ENCODE results near the gene AKAP13.

DNA sequence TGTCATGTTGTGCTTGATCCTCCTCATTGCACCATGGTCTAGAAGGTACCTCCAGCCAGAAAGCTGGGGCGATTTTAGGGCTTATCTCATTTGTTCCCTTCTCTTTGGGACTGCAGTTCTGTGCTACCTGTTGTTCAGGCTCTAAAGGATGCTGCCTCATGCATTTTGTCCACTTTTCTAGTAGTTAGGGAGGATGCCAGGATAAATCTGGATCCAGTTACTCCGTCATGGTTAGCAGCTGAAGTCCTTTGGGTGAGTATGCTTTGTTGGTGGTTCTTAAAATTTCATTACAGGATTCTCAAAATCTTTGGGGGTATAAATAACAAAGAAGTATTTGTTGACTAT lies 8.9 kb downstream of the AKAP13 start:
- TF ChIP-seq, protein P1, sequence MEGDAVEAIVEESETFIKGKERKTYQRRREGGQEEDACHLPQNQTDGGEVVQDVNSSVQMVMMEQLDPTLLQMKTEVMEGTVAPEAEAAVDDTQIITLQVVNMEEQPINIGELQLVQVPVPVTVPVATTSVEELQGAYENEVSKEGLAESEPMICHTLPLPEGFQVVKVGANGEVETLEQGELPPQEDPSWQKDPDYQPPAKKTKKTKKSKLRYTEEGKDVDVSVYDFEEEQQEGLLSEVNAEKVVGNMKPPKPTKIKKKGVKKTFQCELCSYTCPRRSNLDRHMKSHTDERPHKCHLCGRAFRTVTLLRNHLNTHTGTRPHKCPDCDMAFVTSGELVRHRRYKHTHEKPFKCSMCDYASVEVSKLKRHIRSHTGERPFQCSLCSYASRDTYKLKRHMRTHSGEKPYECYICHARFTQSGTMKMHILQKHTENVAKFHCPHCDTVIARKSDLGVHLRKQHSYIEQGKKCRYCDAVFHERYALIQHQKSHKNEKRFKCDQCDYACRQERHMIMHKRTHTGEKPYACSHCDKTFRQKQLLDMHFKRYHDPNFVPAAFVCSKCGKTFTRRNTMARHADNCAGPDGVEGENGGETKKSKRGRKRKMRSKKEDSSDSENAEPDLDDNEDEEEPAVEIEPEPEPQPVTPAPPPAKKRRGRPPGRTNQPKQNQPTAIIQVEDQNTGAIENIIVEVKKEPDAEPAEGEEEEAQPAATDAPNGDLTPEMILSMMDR (IDR thresholded peaks at IDR 0.05): no peak
- TF ChIP-seq EZH2 (IDR thresholded peaks at IDR 0.05; ENCODE audit: borderline replicate concordance, insufficient read depth, low read depth, low read length, poor library complexity, severe bottlenecking): no peak

Measured in B cell (primary cell).